Measurements from ENCODE around the gene PDCD1.

DNA sequence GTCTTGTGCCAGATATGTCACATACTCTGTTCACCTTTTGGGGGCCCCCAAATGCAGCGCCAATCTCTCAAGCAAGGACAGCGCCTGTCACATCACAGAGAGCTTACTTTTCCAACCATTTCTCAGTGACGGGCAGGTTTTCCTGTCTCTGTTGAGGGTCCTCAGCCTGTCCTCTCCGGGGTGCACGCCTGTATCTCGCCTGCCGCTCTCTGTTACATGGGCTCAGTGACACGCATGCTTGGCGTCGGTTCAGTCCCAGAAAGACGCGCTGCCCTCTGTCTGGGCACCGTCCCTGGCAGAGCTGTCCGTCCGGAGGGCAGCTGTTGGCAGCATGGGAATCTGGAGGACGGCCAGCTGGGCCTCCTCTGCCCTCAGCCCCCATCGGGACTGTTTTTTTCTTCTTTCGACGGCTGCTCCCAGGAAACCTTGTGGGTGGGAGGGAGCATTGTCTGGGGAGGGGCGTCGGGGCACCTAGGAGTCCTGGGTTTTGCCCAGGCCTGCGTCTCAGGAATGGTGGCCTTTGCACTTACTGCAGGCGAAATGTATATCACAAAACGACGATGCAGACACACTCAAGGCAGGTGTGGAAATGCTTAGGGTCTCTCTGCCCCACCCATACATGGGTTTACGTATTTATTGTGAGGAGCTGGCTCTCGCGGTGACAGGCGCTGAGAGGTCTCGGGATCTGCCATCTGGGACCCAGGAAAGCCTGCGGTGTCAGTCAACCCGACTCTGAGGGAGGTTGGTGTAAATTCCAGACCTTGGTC, 41.7 kb upstream of the PDCD1 start:
- TF ChIP-seq POLR2AphosphoS5 (IDR thresholded peaks at IDR 0.05; ENCODE audit: low read depth, low read length) (no peak), SIN3A (IDR thresholded peaks at IDR 0.05; ENCODE audit: borderline replicate concordance, insufficient read depth, low read length) (no peak), TAF1 (IDR thresholded peaks at IDR 0.05; ENCODE audit: borderline replicate concordance, insufficient read depth, low read length) (no peak), FOXP2 (optimal IDR thresholded peaks at IDR 0.05; ENCODE audit: borderline replicate concordance, extremely low read depth, extremely low read length, insufficient read depth) (no peak)
- TF ChIP-seq, protein P1, sequence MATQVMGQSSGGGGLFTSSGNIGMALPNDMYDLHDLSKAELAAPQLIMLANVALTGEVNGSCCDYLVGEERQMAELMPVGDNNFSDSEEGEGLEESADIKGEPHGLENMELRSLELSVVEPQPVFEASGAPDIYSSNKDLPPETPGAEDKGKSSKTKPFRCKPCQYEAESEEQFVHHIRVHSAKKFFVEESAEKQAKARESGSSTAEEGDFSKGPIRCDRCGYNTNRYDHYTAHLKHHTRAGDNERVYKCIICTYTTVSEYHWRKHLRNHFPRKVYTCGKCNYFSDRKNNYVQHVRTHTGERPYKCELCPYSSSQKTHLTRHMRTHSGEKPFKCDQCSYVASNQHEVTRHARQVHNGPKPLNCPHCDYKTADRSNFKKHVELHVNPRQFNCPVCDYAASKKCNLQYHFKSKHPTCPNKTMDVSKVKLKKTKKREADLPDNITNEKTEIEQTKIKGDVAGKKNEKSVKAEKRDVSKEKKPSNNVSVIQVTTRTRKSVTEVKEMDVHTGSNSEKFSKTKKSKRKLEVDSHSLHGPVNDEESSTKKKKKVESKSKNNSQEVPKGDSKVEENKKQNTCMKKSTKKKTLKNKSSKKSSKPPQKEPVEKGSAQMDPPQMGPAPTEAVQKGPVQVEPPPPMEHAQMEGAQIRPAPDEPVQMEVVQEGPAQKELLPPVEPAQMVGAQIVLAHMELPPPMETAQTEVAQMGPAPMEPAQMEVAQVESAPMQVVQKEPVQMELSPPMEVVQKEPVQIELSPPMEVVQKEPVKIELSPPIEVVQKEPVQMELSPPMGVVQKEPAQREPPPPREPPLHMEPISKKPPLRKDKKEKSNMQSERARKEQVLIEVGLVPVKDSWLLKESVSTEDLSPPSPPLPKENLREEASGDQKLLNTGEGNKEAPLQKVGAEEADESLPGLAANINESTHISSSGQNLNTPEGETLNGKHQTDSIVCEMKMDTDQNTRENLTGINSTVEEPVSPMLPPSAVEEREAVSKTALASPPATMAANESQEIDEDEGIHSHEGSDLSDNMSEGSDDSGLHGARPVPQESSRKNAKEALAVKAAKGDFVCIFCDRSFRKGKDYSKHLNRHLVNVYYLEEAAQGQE (IDR thresholded peaks at IDR 0.05; ENCODE audit: insufficient read depth in 1 of 2, low read depth in 2 of 2, low read length in 2 of 2) = no peak

Measured in PFSK-1 (cell line).